Sigmoid colon (tissue), 7 donors: Measurements from ENCODE around the gene DTX4. TPM values are rescaled to one million over a fixed set of nuclear protein-coding genes. Genes with fewer than 3 reads are reported as not detected.

ENCODE experiments used
- DNase-seq: peaks from one replicate; pipeline ENCODE4 v3.0.0-alpha.2; 2019
- H3K27ac ChIP-seq, 4 donors: fragments of 200-600 bp; sonication (generic); one replicate each; pipeline ENCODE4 v1.5.1; 2016 to 2019; ENCODE audit warnings: mild to moderate bottlenecking in 1 of 4
- H3K27me3 ChIP-seq, 3 donors: fragments of 200-600 bp; sonication (generic); one replicate each; pipeline ENCODE4 v1.5.1; 2019; ENCODE audit warnings: mild to moderate bottlenecking in 1 of 3
- H3K36me3 ChIP-seq, 4 donors: fragments of 200-600 bp; sonication (generic); one replicate each; pipeline ENCODE4 v1.5.1; 2016 to 2019
- H3K4me1 ChIP-seq, 4 donors: fragments of 200-600 bp; sonication (generic); one replicate each; pipeline ENCODE4 v1.5.1; 2017 to 2019
- H3K4me3 ChIP-seq, 4 donors: fragments of 200-600 bp; sonication (generic); one replicate each; pipeline ENCODE4 v1.5.1; 2017 to 2019; ENCODE audit warnings: mild to moderate bottlenecking in 2 of 4, moderate library complexity in 1 of 4
- H3K9me3 ChIP-seq, 4 donors: fragments of 200-600 bp in 3 of 4; sonication (generic) in 3 of 4; one replicate each; pipeline versions ENCODE4 v1.5.1 to v1.6.1; 2013 to 2019
- EP300 ChIP-seq, 4 donors: sonication (generic); formaldehyde crosslinking; IDR thresholded peaks; one replicate each; pipeline ENCODE4 v1.6.1; 2017; ENCODE audit warnings: antibody characterized with exemption in 4 of 4
- POLR2A ChIP-seq, 2 donors: fragments of 450-650 bp; IDR thresholded peaks; one replicate each; pipeline ENCODE4 v1.6.1; 2016; ENCODE audit warnings: antibody characterized with exemption in 2 of 2, mild to moderate bottlenecking in 2 of 2, moderate library complexity in 2 of 2
- POLR2AphosphoS5 ChIP-seq, 4 donors: sonication (generic); formaldehyde crosslinking; IDR thresholded peaks; one replicate each; pipeline ENCODE4 v1.6.1; 2017; ENCODE audit warnings: antibody characterized with exemption in 4 of 4
- WGBS, 2 donors: extraction: QIAGEN DNeasy Blood & Tissue Kit; methylation state at CpG; one replicate each; pipeline ENCODE4 v1.1.7; 2013; 5-methylcytosine and 5-hydroxymethylcytosine counted together
- intact Hi-C: fragments of 100-400 bp; cut with DNase I; formaldehyde crosslinking; loops from one replicate; pipeline ENCODE4 v1.15.1; 2023
- polyA plus RNA-seq, 3 donors: library from polyadenylated mRNA; stranded (reverse); fragments of 200-250 nt; gene quantifications; one replicate each; pipeline ENCODE4 v1.2.3, GENCODE V29; 2013
- total RNA-seq, 4 donors: library from RNA; depleted of rRNA; stranded (reverse); fragments of >200 nt; gene quantifications; one replicate each; pipeline ENCODE4 v1.1.0, GENCODE V29; 2016
- TF ChIP-seq, protein P1 (sequence below), 4 experiments: fragments of 450-650 bp in 3 of 4; fragments of 200-600 bp in 1 of 4; IDR thresholded peaks; one replicate each; pipeline ENCODE4 v1.5.1; 2016 to 2019; ENCODE audit warnings: antibody characterized with exemption in 4 of 4, mild to moderate bottlenecking in 3 of 4, moderate library complexity in 2 of 4
- donor health status: healthy with polysubstance abuse.
- donor health status: Bipolar disorder and iron deficiency.
- donor health status: healthy.

The DTX4 gene
- total and polyA plus RNA-seq, 7 donors, result 3.5 to 29.0 (median 7.8) TPM

DNA sequence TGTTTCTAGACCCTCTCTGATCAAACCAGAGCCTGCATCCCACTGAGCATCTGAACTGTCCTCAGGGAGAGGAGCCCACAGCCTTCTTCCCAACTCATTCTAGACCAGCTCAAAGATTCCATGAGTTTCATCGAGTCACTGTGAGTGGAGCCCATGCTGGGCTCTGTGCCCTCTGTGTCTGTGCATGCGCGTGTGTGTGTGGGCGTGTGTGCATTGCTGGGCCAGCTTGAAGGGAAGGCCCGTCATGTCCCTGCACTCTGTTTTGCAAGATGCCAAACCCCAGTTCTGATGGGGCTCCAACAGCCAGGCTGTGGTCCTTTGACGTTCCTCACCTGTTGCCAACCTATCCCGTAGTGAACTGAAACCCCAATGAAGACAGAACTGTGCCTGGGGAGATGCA, 33.7 kb downstream of the DTX4 start:
- Histone ChIP-seq H3K27me3 (no peaks in the 10 kb centered on the region), H3K9me3 (no peaks in the 10 kb centered on the region), H3K36me3 (peaks cover 0 to 18% (median 0%) of the 10 kb centered on the region in 4 donors), H3K4me3 (no peak overlapping the region), H3K27ac (no peak overlapping the region), H3K4me1 (no peaks in the 10 kb centered on the region)
- TF ChIP-seq POLR2AphosphoS5 (IDR thresholded peaks at IDR 0.05) (no peak), POLR2A (IDR thresholded peaks at IDR 0.05) (no peak), EP300 (IDR thresholded peaks at IDR 0.05) (no peak)
- TF ChIP-seq, protein P1, sequence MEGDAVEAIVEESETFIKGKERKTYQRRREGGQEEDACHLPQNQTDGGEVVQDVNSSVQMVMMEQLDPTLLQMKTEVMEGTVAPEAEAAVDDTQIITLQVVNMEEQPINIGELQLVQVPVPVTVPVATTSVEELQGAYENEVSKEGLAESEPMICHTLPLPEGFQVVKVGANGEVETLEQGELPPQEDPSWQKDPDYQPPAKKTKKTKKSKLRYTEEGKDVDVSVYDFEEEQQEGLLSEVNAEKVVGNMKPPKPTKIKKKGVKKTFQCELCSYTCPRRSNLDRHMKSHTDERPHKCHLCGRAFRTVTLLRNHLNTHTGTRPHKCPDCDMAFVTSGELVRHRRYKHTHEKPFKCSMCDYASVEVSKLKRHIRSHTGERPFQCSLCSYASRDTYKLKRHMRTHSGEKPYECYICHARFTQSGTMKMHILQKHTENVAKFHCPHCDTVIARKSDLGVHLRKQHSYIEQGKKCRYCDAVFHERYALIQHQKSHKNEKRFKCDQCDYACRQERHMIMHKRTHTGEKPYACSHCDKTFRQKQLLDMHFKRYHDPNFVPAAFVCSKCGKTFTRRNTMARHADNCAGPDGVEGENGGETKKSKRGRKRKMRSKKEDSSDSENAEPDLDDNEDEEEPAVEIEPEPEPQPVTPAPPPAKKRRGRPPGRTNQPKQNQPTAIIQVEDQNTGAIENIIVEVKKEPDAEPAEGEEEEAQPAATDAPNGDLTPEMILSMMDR (IDR thresholded peaks at IDR 0.05), result no peak
- intact Hi-C loops, result loop anchor here (10.0 kb wide), 1 partner anchor 79 kb away; no protein-coding TSS in a partner anchor
- DNase-seq, result no peak
- WGBS, 2 donors, result 88% methylated on average over 7 of the region's 7 CpGs

DNA sequence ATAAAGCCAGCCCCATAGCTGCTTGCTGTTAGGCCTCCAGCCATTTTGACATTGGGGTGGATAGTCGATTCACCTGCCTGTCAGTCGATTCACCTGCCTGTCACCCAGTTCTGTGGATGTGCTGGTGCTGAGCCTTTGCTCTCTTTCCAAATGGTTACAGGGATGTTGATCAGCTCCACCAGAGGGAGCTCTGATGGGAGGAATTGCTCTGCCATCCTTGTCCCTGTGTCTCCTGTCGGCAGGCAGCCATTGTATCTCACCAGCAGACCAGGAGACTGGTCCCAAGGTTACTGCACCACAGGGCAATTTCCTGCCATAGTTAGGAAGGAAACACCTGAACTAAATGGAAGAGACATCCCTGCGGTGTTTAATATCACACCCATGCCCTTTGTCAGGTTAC, 34.7 kb downstream of the DTX4 start:
- WGBS, 2 donors, result 58 to 72% methylated on average over 4 of the region's 4 CpGs
- Histone ChIP-seq H3K4me1 (no peaks in the 10 kb centered on the region), H3K4me3 (no peak overlapping the region), H3K36me3 (peaks cover 0 to 18% (median 0%) of the 10 kb centered on the region in 4 donors), H3K9me3 (no peaks in the 10 kb centered on the region), H3K27ac (no peak overlapping the region), H3K27me3 (no peaks in the 10 kb centered on the region)
- no peak for DNase-seq
- TF ChIP-seq EP300 (IDR thresholded peaks at IDR 0.05) (no peak), POLR2AphosphoS5 (IDR thresholded peaks at IDR 0.05) (no peak), POLR2A (IDR thresholded peaks at IDR 0.05) (no peak)
- TF ChIP-seq, protein P1 (IDR thresholded peaks at IDR 0.05), result peak in 2 of 4 experiments; percentile 18 to 33
- intact Hi-C loops, result loop anchor here (10.0 kb wide), 1 partner anchor 78 kb away; no protein-coding TSS in a partner anchor

DNA sequence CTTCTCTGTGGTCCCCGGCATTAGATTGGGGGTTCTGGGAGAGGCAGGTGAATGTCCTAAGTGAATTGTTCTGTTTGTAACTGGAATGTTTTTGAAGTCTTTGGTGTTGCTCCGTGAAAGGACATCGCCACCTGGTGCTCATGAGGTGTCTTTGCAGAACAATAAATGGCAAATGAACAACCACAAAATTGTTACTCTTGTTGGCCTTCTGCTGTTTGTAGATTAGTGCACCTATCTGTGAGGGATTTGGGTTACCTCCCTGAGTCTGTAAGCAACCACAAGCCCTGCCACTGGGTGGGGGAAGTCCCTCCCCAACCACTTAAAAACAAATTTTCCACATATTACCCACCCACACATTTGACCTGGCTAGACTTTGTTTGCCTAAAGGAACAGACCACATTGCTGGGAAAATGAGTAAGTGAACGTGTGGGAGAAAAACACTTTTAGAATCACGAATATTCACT, 36.1 kb downstream of the DTX4 start:
- 9 to 13% methylated on average over 5 of the region's 5 CpGs for WGBS, 2 donors
- intact Hi-C loops, result loop anchor here (1.0 to 10.0 kb wide), 2 partner anchors 36 to 77 kb away; partner anchors contain the start of gene DTX4
- Histone ChIP-seq H3K36me3 (peaks cover 0 to 11% (median 0%) of the 10 kb centered on the region in 4 donors), H3K4me3 (peak overlapping the region in 1 of 4 donors; percentile 26), H3K27me3 (no peaks in the 10 kb centered on the region), H3K4me1 (no peaks in the 10 kb centered on the region), H3K9me3 (no peaks in the 10 kb centered on the region), H3K27ac (peak overlapping the region in 1 of 4 donors; percentile 25)
- DNase-seq, result no peak
- TF ChIP-seq POLR2A (IDR thresholded peaks at IDR 0.05) (no peak), EP300 (IDR thresholded peaks at IDR 0.05) (no peak), POLR2AphosphoS5 (IDR thresholded peaks at IDR 0.05) (no peak)
- TF ChIP-seq, protein P1 (IDR thresholded peaks at IDR 0.05), result peak; percentile 32 to 70 (median 63)

DNA sequence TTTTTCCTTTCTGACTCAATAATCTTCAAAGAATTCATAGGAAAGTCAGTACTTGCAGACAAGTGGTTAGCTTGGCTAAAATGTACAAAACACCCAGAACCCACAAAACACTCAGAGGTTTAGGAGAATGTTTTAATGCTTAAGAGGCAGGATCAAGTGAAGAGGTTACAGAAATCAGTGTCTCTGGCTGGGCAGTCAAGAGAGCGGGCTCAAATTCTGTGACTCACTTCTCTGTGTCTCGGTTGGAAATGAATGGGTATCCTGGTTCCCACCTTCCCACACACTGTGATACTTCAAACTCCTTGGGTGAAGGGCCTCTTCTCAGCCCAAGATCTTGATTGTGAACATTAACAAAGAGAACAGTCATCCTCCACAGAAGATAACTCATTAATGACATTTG, 37.0 kb downstream of the DTX4 start:
- no peak for DNase-seq
- 45 to 78% methylated on average over 2 of the region's 2 CpGs for WGBS, 2 donors
- no peak overlapping the region for H3K27ac ChIP-seq
- H3K4me1 ChIP-seq, result no peaks in the 10 kb centered on the region
- TF ChIP-seq POLR2AphosphoS5 (IDR thresholded peaks at IDR 0.05) (no peak), EP300 (IDR thresholded peaks at IDR 0.05) (no peak), POLR2A (IDR thresholded peaks at IDR 0.05) (no peak)
- TF ChIP-seq, protein P1 (IDR thresholded peaks at IDR 0.05), result no peak
- intact Hi-C loops, result loop anchor here (1.0 to 10.0 kb wide), 2 partner anchors 37 to 76 kb away; partner anchors contain the start of gene DTX4
- H3K9me3 ChIP-seq, result no peaks in the 10 kb centered on the region
- H3K4me3 ChIP-seq, result peak overlapping the region in 2 of 4 donors; percentile 4 to 26
- no peaks in the 10 kb centered on the region for H3K27me3 ChIP-seq
- H3K36me3 ChIP-seq, result peaks cover 0 to 11% (median 0%) of the 10 kb centered on the region in 4 donors
